Retina (tissue), 1 donor: ENCODE measurements around the gene CRBN.

Experiments
- DNase-seq: peaks from one replicate; pipeline ENCODE4 v3.0.0-alpha.2; 2016

The CRBN gene

DNA sequence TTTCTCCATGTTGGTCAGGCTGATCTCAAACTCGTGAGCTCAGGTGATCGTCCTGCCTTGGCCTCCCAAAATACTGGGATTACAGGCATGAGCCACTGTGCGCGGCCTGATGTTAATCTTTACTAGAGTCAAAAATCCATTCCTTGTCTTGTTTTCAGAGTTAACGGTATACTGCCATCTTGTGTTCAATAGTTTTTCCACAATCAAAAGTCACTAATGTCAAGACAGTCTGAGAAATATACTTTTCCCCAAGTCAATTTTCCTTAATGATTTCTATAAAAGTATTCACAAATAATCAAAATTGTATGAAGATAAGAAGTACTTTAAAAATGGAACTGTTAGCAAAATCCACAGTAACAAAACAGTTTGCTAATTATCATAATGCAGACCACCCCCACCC is 8.5 kb downstream of the CRBN start:
- DNase-seq, result no peak

DNA sequence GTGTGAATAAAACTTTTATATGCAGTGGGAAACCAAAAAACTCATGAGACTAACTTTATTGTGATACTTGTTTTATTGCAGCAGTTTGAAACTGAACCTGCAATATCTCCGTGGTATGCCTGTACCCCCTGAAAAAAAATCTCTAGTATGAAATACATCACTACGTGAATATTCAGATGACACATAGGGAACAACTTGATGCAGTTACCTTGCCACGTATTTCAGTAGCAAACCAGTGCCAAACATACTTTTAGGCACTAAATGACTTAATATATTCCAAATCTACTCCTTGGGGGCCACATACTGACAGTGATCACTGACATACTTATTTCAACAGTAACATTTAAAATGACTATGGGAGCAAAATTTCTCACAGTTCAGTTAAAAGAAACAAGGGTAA is 13.8 kb downstream of the CRBN start:
- DNase-seq, result no peak

DNA sequence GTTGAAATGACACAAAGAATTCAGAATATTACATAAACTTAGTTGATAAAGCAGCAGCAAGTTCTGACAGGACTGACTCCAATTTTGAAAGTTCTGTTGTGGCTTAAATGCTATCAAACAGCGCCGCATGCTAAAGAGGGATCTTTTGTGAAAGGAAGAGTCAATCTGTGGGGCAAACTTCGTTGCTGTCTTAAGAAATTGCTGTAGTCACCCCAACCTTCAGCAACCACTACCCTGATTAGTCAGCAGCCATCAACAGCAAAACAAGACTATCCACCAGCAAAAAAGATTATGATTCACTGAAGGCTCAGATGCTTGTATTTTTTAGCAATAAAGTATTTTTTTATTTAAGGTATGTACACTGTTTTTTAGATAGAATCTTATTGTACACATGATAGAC is 14.2 kb downstream of the CRBN start:
- DNase-seq, result no peak

DNA sequence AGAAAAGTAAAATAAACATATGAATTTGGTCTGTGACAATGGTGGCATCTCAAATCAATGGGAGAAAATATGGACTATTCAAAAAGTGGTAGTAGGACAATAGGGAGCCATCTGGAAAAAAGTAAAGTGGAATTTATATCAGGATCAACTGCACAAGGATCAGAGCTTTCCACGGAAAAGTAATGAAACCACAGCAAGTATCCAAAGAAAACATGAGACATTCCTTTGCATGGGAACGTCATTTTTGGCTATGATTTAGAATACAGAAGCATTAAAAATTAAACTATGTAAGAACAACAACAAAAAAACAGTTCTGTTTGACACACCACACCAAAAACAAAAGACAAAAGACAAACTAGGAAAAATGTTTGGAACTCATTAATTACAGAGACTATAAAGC is 18.7 kb downstream of the CRBN start:
- no peak for DNase-seq

DNA sequence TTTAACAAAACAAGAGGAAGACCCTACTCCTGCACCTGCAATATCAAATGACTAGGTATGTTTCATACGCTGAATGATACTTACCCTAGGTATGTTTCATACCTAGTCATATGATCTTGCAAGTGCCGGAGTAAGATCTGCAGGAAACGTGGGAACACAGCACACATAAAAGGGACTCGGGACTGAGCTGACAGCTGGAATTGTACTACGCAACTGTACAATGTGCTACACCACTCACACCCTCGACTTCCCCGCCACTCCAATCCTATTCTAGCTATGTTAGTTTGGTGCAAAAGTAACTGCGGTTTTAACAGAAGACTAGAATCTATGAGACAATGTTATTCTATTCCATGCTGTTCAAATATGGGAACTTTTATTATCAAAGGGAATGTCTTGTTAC is 22.0 kb downstream of the CRBN start:
- DNase-seq, result no peak

DNA sequence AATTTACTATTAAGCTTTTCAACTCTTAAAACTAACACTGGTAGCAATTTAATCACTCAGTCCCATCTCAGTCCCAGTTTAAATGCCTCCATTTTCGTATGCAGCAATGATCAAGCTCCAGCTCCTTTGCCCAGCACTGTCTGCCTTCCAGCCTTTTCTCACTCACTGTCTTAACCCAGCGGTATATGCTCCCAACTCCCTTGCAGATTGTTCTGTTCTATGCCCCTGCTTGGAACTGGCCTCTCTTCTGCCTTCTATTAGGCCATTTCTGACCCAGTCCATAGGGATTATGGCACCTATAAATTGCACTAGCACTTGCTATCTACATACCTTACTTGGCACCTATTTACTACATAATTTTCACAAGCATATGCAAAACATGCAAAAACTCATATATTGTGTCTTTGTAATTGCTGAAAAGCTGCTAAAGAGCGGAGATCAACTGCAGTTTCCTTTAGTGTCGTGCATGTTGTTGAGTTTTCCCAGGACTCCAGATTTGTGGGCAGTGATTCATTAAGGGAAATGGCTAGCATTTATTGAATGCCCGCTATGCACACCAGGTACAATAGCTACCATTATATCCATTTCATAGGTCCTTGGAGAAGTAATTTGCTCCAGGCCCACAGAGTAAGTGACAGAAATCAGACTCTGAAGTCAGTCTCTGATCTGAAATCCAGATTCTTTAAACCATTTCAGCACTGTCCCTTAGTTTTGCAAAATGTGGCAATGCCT is 24.4 kb downstream of the CRBN start:
- DNase-seq, result no peak

DNA sequence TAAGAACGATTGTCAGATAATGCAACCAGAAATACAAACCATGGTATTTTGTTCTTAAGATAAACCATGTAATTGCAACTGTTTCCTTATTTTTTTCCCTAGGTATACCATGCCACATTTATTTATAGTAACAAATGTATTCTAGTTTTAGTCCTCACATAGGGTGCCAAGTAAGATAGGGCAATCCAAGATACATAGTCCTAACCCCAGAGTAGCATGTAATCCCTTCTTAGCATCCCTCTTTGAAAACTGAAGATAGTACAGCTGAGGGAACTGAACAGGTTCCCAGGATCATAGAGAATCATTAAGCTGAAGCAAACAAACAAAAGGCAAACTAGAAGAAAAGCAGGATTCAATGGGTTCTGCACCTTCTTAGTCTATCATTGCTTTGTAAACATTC is 28.0 kb downstream of the CRBN start:
- DNase-seq, result no peak

- DNase-seq, result no peak
Observed at GRCh38 chr3:3149560-3149959, 29.9 kb downstream of the CRBN start.

DNA sequence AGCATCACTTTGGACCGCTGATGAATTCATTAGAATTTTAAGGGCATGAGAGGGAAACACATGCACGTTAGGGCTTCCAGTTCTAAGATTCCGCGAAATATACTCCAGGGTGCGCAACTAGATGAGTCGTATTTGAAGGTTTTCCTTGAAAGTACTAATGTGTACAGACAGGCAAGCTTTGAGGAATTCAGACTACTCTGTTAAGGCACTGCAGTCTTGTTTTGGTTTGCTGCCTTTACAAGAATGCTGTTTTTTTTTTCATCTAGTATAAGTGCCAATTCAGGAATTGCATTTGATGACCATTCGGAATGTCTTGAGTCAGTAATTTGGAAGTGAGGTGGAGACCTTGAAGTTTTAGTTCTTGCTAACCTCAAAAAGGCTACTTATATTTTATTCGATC is 33.7 kb downstream of the CRBN start:
- DNase-seq, result no peak

DNA sequence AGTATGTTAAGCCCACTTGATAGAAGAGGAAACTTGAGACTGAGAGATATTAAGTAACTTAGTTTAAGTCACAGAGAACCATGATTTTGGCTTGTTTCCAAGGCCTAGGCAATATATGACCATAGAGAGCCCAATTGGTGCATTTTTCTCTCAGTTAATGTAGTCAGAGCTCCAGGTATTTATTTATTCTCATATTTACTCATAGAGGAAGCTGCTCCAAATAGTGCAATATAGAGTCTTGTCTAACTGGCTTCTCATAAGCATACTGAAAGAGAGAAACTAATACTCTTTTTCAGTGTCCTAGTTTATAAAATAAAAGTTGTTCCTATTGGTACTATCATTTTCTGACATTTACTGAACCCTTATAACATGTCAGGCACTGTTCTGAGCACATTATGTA is 37.6 kb downstream of the CRBN start:
- DNase-seq, result no peak

GRCh38 chr3:3137526-3137925 is 42.0 kb downstream of the CRBN start:
- no peak for DNase-seq

DNA sequence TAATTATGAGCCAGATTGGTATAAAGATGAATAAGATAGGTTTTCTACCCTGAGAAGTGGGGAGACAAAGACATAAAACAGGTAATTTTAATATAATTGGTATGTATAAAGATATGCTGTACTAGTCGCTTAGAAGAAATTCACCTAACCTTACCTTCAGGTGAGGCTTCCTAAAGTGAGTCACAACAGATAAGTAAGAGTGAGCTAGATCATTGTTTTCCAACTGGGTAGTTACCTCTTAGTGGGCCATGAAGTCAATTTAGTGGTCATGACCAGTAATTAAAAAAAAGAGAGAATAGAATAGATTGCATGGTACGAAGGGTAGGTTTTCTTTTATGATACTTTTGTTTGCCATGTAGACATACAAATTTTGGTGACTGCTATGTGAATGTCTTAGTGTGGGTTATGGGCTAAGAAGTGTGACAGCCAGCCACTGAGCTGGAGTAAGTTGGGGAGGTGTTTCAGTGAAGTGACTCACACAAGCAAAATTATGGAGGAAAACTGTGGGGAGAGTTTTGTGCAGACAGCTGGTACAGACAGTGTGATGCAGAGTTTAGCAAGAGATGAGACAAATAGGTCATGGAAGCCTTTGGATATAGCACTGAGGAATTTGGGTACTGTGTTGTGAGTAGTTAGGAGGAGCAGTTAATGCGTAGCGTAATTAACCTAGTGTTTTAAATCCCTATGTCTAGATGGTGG is 44.6 kb downstream of the CRBN start:
- DNase-seq, result no peak

DNA sequence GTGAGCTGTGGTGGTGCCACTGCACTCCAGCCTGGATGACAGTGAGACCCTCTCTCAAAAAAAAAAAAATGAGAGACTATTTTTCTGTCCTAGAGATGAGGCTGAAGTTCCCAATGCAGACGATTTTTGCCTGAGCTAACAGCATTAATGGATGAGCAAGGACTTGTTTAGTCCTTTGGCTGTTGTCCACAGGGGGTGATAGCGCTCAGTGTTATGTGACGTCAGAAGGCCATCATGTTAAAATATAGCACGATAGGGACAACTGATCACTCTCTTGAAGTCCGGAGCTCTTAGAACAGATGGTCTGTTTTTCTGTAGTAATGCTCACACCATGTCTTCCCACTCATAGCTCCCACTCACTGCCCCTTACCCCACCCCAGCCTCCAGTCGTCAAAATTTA is 46.0 kb downstream of the CRBN start:
- DNase-seq, result no peak

GRCh38 chr3:3129579-3129978 is 49.9 kb downstream of the CRBN start:
- no peak for DNase-seq

DNA sequence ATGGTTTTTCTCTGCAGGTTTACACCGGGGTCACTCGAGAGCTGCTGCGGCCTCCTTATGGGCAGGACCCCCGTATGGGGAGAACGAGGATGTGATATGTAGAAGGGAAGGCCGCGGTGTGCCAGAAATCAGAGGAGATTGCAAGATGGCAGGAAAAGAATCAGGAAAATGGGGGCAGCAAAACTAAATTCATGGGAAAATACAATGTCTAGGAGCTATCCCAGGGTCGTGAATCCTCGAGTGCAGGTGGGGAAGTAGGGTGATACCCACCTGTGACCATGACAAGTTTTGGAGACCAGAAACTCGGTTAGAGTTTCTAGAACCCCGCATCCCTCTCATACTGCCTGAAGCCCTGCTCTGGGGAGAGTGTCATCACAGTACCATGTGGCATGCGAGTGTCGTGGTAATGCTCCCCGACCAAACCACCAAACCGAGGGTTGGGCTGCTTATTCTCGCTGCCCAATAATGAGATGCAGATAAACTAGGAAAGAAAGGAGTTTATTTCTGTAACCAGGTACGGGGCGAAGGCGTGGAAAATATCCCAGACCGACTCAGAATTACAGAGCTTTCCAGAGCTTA is 52.0 kb downstream of the CRBN start:
- DNase-seq, result no peak

DNA sequence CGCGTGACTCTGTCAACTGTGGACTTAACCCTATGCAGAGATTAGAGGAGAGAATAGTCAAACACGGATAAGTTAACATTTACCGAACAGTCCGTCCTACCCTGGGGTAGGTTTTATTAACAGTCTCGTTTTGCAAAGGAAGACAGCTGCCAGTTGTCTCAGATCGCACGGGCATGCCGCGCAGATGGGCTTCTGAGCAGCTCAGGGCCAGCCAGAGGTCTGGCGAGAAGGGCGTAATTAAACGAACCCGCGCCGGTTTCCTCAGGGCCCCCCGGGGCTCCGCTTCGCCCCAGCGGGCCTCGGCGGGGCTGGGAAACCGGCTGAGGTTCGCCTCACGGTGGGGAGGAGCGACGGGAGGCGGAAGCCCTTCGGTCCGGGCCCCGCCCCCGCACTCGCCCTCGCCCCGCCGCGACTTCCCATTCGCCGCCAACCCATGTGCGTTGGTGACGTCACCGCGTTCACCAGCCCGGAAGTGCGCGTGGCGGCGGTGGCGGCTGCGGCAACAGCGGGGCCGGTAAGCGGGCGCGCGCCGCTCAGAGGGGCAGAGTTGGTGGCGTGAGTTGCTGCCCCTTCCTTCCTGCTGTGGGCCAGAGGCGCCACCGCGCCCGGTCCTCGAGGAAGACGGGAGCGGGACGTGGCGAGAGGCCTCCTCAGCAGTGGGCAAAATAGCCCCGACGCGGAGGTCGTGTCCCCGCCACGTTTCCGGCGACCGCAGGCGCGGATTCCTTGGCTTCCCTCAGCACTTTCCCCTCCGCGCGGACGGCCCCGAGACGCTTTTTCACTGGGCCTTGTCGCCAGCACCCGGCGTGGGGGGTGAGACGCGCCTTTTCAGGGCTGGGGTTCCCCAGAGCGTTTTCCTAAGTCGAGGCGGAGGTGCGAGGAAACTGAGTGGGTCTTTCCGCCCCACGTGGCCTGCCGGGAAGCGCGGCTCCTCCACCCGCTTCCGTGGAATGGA is 52.7 kb downstream of the CRBN start, which contains the start of gene TRNT1:
TRNT1 (plus strand) TSS at position 464 of the 955 bp plus-strand sequence. CDS start 2,101 bp downstream, outside the sequence.
- DNase-seq, result peak; percentile 97

- no peak for DNase-seq
Observed at GRCh38 chr3:3125977-3126376, 53.5 kb downstream of the CRBN start.

DNA sequence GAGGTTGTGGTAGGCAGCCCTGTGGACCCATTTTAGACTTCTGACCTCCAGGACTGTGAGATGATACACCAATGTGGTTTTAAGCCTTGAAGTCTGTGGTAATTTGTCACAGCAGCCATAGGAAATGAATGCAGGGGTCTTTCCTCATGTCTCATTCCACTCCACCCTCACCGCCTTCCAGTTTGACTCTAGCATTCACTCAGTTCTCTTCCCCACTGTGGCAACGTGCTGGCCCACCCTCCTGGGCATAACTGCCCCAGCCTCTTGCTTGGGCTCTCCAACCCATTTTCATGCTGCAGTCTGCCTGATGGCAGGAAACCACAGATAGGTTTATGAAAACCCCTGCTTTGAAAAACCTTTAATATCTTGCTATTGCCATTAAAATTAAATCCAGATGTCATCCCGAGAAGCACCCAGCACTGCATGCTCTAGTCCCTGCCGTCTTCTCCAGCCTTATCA is 60.1 kb downstream of the CRBN start:
- DNase-seq, result no peak

DNA sequence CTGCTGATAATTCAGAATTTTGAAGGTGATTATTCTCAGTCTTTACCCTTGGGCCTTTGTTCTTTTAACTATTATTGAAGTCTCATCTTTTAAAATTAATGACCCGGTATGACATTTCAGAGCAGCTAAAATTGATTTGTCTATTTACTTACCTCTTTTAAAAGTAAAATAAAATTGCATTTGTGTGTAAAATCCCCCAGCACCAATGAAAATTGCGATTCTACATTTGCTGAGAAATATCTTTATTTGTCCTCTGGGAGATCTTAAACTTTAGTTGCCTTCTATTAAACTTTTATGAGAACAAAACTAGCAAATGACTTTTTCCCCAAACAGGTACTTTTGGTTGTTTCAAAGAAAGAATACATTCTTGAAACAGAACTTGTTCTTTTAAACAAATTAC is 61.8 kb downstream of the CRBN start:
- no peak for DNase-seq

DNA sequence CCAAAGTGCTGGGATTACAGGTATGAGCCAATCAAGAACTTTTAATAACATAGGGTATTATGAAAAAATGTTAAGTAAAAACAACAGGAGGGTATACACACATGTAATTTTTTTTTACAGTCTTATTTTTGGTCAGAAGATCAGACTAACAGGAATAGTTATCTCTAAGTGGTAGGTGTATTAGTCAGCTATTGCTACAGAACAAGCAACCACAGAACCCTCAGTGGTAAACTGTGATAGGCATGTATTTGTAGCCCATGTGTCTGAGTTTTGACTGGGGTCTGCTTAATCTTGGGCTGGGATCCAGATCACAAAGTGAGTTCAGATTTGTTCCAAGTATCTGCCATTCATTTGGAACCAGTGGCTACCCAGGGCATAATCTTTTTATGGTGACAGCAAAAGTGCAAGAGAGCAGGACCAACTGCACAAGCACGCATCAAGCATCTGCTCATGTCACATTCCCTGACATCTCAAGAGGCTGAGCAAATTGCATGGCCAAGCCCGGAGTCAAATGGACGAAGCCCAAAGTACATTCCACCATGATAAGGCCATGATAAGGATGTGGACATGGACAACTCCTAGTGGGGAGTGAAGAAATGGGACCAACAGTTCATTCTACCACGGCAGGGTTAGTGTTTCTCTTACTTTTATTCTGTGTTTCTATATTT is 66.3 kb downstream of the CRBN start:
- DNase-seq, result no peak

GRCh38 chr3:3110749-3111361 is 68.6 kb downstream of the CRBN start:
- no peak for DNase-seq

GRCh38 chr3:3110299-3110630 is 69.2 kb downstream of the CRBN start, which contains the start of gene IL5RA:
Gene IL5RA, minus strand, starts transcription at chr3:3110374. Its CDS starts 5,390 bp downstream, at chr3:3104984.
- no peak for DNase-seq
